GM12878 (cell line): ENCODE measurements around the gene CKB. TPM values are rescaled to one million over a fixed set of nuclear protein-coding genes. Genes with fewer than 3 reads are reported as not detected.

Experiments
- ATAC-seq: fragments of 200-7000 bp; cut with Tn5 transposase; 3 replicates; pipeline ENCODE4 v1.9.1; 2020; ENCODE audit warnings: mild to moderate bottlenecking, moderate library complexity
- BruUV-seq: library from RNA; stranded (reverse); fragments of 400-500 nt; replicated peaks from 2 replicates; lab custom pipeline; 2021; lab: Mats Ljungman, UMichigan
- CTCF ChIA-PET: fragments of 300-600 bp; sonication (Branson Sonifier 250); formaldehyde crosslinking; extraction: SDS; loops from one replicate; lab custom pipeline; 2021; ENCODE audit warnings: inconsistent platforms; lab: Yijun Ruan, JAX
- POLR2A ChIA-PET: fragments of 350-600 bp; formaldehyde crosslinking; extraction: SDS; loops from one replicate; lab custom pipeline; 2021; ENCODE audit warnings: inconsistent platforms; lab: Charles Lee
- RAD21 ChIA-PET: fragments of 300-600 bp; sonication (Branson Sonifier 250); formaldehyde crosslinking; loops from one replicate; lab custom pipeline; 2023; ENCODE audit warnings: antibody characterized with exemption; ENCODE audit not compliant: unreplicated experiment; lab: Charles Lee
- SMC1A ChIA-PET: fragments of 300-600 bp; sonication (Branson Sonifier 250); formaldehyde crosslinking; loops from one replicate; lab custom pipeline; 2023; ENCODE audit not compliant: unreplicated experiment, uncharacterized antibody; lab: Charles Lee
- DNase-seq: peaks from one replicate; pipeline ENCODE4 v3.0.0-alpha.2; 2011; ENCODE audit warnings: low read depth, low spot score
- FAIRE-seq: peaks from 3 replicates; lab custom pipeline; 2011; peaks lifted over from hg19 to GRCh38; lab: Jason Lieb, UNC
- H2AFZ ChIP-seq: 2 replicates; pipeline ENCODE4 v1.6.0; 2011; ENCODE audit warnings: low read depth, low read length, control low read depth; ENCODE audit not compliant: control insufficient read depth
- H3K27ac ChIP-seq: 2 replicates; pipeline ENCODE4 v1.5.1; 2011; ENCODE audit warnings: control low read depth; ENCODE audit not compliant: control insufficient read depth, insufficient read depth
- H3K27me3 ChIP-seq, 2 experiments: replicated peaks in 1 of 2; 2 replicates each; pipeline versions ENCODE4 v1.6.0 to v1.6.1; 2011; ENCODE audit warnings: low read length in 1 of 2; ENCODE audit not compliant: control insufficient read depth in 2 of 2, insufficient read depth in 2 of 2
- H3K36me3 ChIP-seq, 2 experiments: 2 replicates each; pipeline ENCODE4 v1.5.1; 2011; ENCODE audit warnings: low read length in 1 of 2; ENCODE audit not compliant: control insufficient read depth in 2 of 2, insufficient read depth in 2 of 2
- H3K4me1 ChIP-seq: 2 replicates; pipeline ENCODE4 v1.6.1; 2011; ENCODE audit warnings: mild to moderate bottlenecking, low read length, moderate library complexity, mixed read lengths; ENCODE audit not compliant: control insufficient read depth, insufficient read depth
- H3K4me2 ChIP-seq: 2 replicates; pipeline ENCODE4 v1.6.0; 2011; ENCODE audit warnings: control low read depth; ENCODE audit not compliant: control insufficient read depth, insufficient read depth
- H3K4me3 ChIP-seq: fragments of 200-600 bp; sonication (generic); 2 replicates; pipeline ENCODE4 v1.5.1; 2016
- H3K79me2 ChIP-seq: 2 replicates; pipeline ENCODE4 v1.6.0; 2011; ENCODE audit warnings: low read length; ENCODE audit not compliant: control insufficient read depth, insufficient read depth
- H3K9ac ChIP-seq: 2 replicates; pipeline ENCODE4 v1.8.0; 2011; ENCODE audit warnings: low read length, control low read depth, mixed read lengths; ENCODE audit not compliant: control insufficient read depth, insufficient read depth
- H3K9me3 ChIP-seq: replicated peaks from 3 replicates; pipeline ENCODE4 v1.5.1; 2011; ENCODE audit warnings: mild to moderate bottlenecking, low read length; ENCODE audit not compliant: control insufficient read depth, insufficient read depth
- H4K20me1 ChIP-seq: 2 replicates; pipeline ENCODE4 v1.6.0; 2011; ENCODE audit not compliant: control insufficient read depth, insufficient read depth
- ATF7 ChIP-seq: fragments of 450-650 bp; IDR thresholded peaks from 2 replicates; pipeline ENCODE4 v1.6.1; 2016; ENCODE audit warnings: low read depth, mild to moderate bottlenecking
- BACH1 ChIP-seq: fragments of 450-650 bp; IDR thresholded peaks from 2 replicates; pipeline ENCODE4 v1.6.1; 2017; ENCODE audit warnings: mild to moderate bottlenecking, borderline replicate concordance
- BCL11A ChIP-seq: IDR thresholded peaks from 2 replicates; pipeline ENCODE4 v1.6.1; 2011; ENCODE audit warnings: low read depth, low read length
- CBX3 ChIP-seq: fragments of 200-600 bp; sonication (generic); IDR thresholded peaks from 2 replicates; pipeline ENCODE4 v1.6.1; 2016; ENCODE audit warnings: low read depth, borderline replicate concordance
- CHD2 ChIP-seq: IDR thresholded peaks from 2 replicates; pipeline ENCODE4 v1.6.1; 2011; ENCODE audit warnings: low read depth, low read length, improper control_type of control experiment, borderline replicate concordance
- DPF2 ChIP-seq: fragments of 450-650 bp; IDR thresholded peaks from 2 replicates; pipeline ENCODE4 v1.6.1; 2017; ENCODE audit warnings: mild to moderate bottlenecking
- EGR1 ChIP-seq, 2 experiments: IDR thresholded peaks; 1 replicate in 1 of 2; 2 replicates in 1 of 2; pipeline ENCODE4 v1.6.1; 2011 to 2012; ENCODE audit warnings: low read depth in 2 of 2, low read length in 2 of 2, borderline replicate concordance in 1 of 2, mild to moderate bottlenecking in 1 of 2, moderate library complexity in 1 of 2
- EP300 ChIP-seq, 2 experiments: fragments of 150-350 bp in 1 of 2; IDR thresholded peaks; 2 replicates each; pipeline ENCODE4 v1.6.1; 2011 to 2012; ENCODE audit warnings: low read depth in 2 of 2, low read length in 2 of 2, borderline replicate concordance in 1 of 2, improper control_type of control experiment in 1 of 2, inconsistent platforms in 1 of 2; ENCODE audit not compliant: control insufficient read depth in 1 of 2
- FOS ChIP-seq: IDR thresholded peaks from 3 replicates; pipeline ENCODE4 v1.6.1; 2011; ENCODE audit warnings: borderline replicate concordance; ENCODE audit not compliant: insufficient read length; ENCODE audit errors: extremely low read depth
- FOXK2 ChIP-seq: fragments of 450-650 bp; IDR thresholded peaks from 2 replicates; pipeline ENCODE4 v1.6.1; 2017; ENCODE audit warnings: mild to moderate bottlenecking, moderate library complexity
- IKZF1 ChIP-seq: fragments of 450-650 bp; conservative IDR thresholded peaks from 2 replicates; pipeline ENCODE4 v1.6.1; 2017; ENCODE audit warnings: antibody characterized with exemption, mild to moderate bottlenecking
- IKZF2 ChIP-seq, 2 experiments: fragments of 450-650 bp; IDR thresholded peaks; 2 replicates each; pipeline ENCODE4 v1.6.1; 2017; ENCODE audit warnings: mild to moderate bottlenecking in 2 of 2, moderate library complexity in 2 of 2
- LARP7 ChIP-seq: fragments of 450-650 bp; IDR thresholded peaks from 2 replicates; pipeline ENCODE4 v1.6.1; 2017; ENCODE audit warnings: mild to moderate bottlenecking
- NR2C1 ChIP-seq: fragments of 450-650 bp; IDR thresholded peaks from 2 replicates; pipeline ENCODE4 v1.6.1; 2017; ENCODE audit warnings: antibody characterized with exemption, mild to moderate bottlenecking, moderate library complexity
- RAD51 ChIP-seq: fragments of 450-650 bp; IDR thresholded peaks from 2 replicates; pipeline ENCODE4 v1.6.1; 2016; ENCODE audit warnings: moderate library complexity, mild to moderate bottlenecking, inconsistent platforms
- RCOR1 ChIP-seq: conservative IDR thresholded peaks from 2 replicates; pipeline ENCODE4 v1.6.1; 2012; ENCODE audit warnings: low read depth, low read length, improper control_type of control experiment
- SP1 ChIP-seq: IDR thresholded peaks from one replicate; pipeline ENCODE4 v1.6.1; 2011; ENCODE audit warnings: low read depth, low read length
- WRNIP1 ChIP-seq: IDR thresholded peaks from 2 replicates; pipeline ENCODE4 v1.6.1; 2011; ENCODE audit warnings: low read depth, low read length, improper control_type of control experiment, borderline replicate concordance
- ZNF622 ChIP-seq: fragments of 450-650 bp; IDR thresholded peaks from 2 replicates; pipeline ENCODE4 v1.6.1; 2017; ENCODE audit warnings: mild to moderate bottlenecking, inconsistent platforms
- WGBS: methylation state at CpG from one replicate; pipeline ENCODE4 v1.1.6; 2016; ENCODE audit warnings: low lambda C conversion rate; ENCODE audit not compliant: insufficient replicate concordance, insufficient coverage; ENCODE audit errors: missing lambda C conversion rate; 5-methylcytosine and 5-hydroxymethylcytosine counted together
- in situ Hi-C: fragments of 300-500 bp; cut with MboI; formaldehyde crosslinking; loops from 9 replicates; pipeline ENCODE4 v1.14.3; 2018; ENCODE audit warnings: mixed read lengths
- intact Hi-C: fragments of 100-400 bp; cut with micrococcal nuclease; formaldehyde crosslinking; loops from one replicate; pipeline ENCODE4 v1.14.2; 2022; ENCODE audit not compliant: unreplicated experiment
- polyA plus RNA-seq, 11 experiments: library from polyadenylated mRNA; depleted of rRNA in 4 of 11; unstranded in 6 of 11; stranded (reverse) in 5 of 11; fragments of >200 nt; fragmentation: Nextera tagmentation in 4 of 11; fragmentation: Illumina TruSeq in 1 of 11; extraction: Ambion mirVana in 4 of 11; extraction: Trizol in 1 of 11; gene quantifications; 1 replicate in 1 of 11; 2 replicates in 10 of 11; pipeline versions ENCODE4 v1.2.1 to v1.2.3, GENCODE V29; 2011 to 2016; ENCODE audit warnings: inconsistent platforms in 2 of 11, missing spikeins in 2 of 11, low read depth in 1 of 11
- total RNA-seq, 4 experiments: library from RNA; depleted of rRNA in 3 of 4; stranded (reverse); fragments of >200 nt in 3 of 4; fragmentation: Illumina TruSeq in 1 of 4; extraction: Trizol in 1 of 4; gene quantifications; 2 replicates each; pipeline versions ENCODE4 v1.2.1 to v1.2.3, GENCODE V29; 2013 to 2021
- TF ChIP-seq, protein P1 (sequence below): fragments of 450-650 bp; IDR thresholded peaks from 2 replicates; pipeline ENCODE4 v1.6.1; 2017; ENCODE audit warnings: low read depth, mild to moderate bottlenecking, moderate library complexity
- TF ChIP-seq, protein P2 (sequence below): IDR thresholded peaks from 2 replicates; pipeline ENCODE4 v1.6.1; 2011; ENCODE audit warnings: borderline replicate concordance, low read depth, mild to moderate bottlenecking, moderate library complexity, low read length; ENCODE audit not compliant: insufficient read depth, poor library complexity, severe bottlenecking

The CKB gene
- total and polyA plus RNA-seq, 10 of the 15 experiments (the other 5 are each of a cell fraction or from before 2014, with no cell fraction given), result 0.40 to 6.1 (median 2.3) TPM

DNA sequence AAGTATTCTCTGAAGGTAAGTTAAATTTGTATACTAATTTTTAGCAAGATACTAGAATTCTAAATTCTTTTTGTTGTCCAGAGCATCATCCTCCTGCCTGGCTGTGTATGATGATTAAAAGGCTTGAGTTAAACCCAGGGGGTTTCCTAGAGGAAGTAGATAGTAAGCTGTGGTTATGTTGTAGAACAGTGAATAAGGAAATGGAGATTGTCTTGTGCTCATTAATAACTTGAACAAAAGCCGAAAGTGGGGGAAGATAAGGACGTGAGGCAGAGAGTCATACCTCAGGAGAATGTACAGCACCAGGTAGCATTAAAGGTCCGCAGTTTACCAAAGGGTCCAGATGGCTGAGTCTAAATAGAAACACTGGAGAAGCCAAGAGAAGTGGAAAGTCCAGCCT, 42.0 kb downstream of the CKB start:
- in situ Hi-C loops, result no loop called here
- FAIRE-seq (peak; percentile 81), ATAC-seq (peak; percentile 98), DNase-seq (peak; percentile 55)
- Histone ChIP-seq H3K9me3 (no peaks in the 10 kb centered on the region), H3K27me3 (no peaks in the 10 kb centered on the region), H3K4me1 (peaks cover 9% of the 10 kb centered on the region), H2AFZ (no peak overlapping the region), H3K4me2 (0 out of 2 replicates have a peak overlapping the region, but pooled peaks have one; percentile 27), H3K36me3 (peaks cover 2 to 16% of the 10 kb centered on the region in 2 experiments), H3K79me2 (no peaks in the 10 kb centered on the region), H3K27ac (peak overlapping the region; percentile 57), H3K9ac (no peak overlapping the region), H4K20me1 (no peaks in the 10 kb centered on the region), H3K4me3 (no peak overlapping the region)
- ChIA-PET RAD21 (no interaction called here), CTCF (interaction anchor here (1.3 to 1.5 kb wide), 2 partner anchors 20 to 38 kb away, joined by 4 read pairs; no protein-coding TSS in a partner anchor), POLR2A (no interaction called here), SMC1A (interaction anchor here (1.0 kb wide), 1 partner anchor 88 kb away, joined by 7 read pairs; no protein-coding TSS in a partner anchor)
- BruUV-seq, result no TSS peak
- WGBS, result 0% methylated on average over 3 of the region's 3 CpGs
- intact Hi-C loops, result no loop called here
- TF ChIP-seq FOS (no peak), ZNF622 (no peak), EP300 (IDR thresholded peaks at IDR 0.05; ENCODE audit: borderline replicate concordance in 1 of 2, control insufficient read depth in 1 of 2, low read depth in 2 of 2, low read length in 2 of 2) (peak in 1 of 2 experiments; percentile 23; a peak in 1 of 4 replicates), DPF2 (peak; percentile 56), BACH1 (no peak), SP1 (no peak), WRNIP1 (no peak), NR2C1 (no peak), RAD51 (no peak), CBX3 (no peak), IKZF2 (IDR thresholded peaks at IDR 0.05) (peak; percentile 40 to 50; a peak in 2 of 4 replicates), LARP7 (no peak), ATF7 (peak; percentile 55; the same call in 1 of the 2 replicates), BCL11A (peak; percentile 72; the same call in 1 of the 2 replicates), IKZF1 (0 out of 2 replicates have a peak, but pooled peaks have one; percentile 31), FOXK2 (no peak), RCOR1 (no peak), CHD2 (no peak), EGR1 (IDR thresholded peaks at IDR 0.05; ENCODE audit: borderline replicate concordance in 1 of 2, low read depth in 2 of 2, low read length in 2 of 2) (no peak)
- TF ChIP-seq, protein P1, sequence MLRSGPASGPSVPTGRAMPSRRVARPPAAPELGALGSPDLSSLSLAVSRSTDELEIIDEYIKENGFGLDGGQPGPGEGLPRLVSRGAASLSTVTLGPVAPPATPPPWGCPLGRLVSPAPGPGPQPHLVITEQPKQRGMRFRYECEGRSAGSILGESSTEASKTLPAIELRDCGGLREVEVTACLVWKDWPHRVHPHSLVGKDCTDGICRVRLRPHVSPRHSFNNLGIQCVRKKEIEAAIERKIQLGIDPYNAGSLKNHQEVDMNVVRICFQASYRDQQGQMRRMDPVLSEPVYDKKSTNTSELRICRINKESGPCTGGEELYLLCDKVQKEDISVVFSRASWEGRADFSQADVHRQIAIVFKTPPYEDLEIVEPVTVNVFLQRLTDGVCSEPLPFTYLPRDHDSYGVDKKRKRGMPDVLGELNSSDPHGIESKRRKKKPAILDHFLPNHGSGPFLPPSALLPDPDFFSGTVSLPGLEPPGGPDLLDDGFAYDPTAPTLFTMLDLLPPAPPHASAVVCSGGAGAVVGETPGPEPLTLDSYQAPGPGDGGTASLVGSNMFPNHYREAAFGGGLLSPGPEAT, result peak; percentile 96
- TF ChIP-seq, protein P2, sequence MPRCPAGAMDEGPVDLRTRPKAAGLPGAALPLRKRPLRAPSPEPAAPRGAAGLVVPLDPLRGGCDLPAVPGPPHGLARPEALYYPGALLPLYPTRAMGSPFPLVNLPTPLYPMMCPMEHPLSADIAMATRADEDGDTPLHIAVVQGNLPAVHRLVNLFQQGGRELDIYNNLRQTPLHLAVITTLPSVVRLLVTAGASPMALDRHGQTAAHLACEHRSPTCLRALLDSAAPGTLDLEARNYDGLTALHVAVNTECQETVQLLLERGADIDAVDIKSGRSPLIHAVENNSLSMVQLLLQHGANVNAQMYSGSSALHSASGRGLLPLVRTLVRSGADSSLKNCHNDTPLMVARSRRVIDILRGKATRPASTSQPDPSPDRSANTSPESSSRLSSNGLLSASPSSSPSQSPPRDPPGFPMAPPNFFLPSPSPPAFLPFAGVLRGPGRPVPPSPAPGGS, result no peak
